NCI-H748 treated with DMSO at 0.1 percent for 48 hours (cell line): ENCODE data around the gene ISM1.
"Not testable (repeated sequence)": the region's sequence is repeated elsewhere in the genome, so short reads cannot be mapped to it uniquely, and the experiment has no call there.

Source experiments
- DNase-seq: peaks from one replicate; lab custom pipeline; 2025; lab: John Stamatoyannopoulos, UW

The ISM1 gene

DNA sequence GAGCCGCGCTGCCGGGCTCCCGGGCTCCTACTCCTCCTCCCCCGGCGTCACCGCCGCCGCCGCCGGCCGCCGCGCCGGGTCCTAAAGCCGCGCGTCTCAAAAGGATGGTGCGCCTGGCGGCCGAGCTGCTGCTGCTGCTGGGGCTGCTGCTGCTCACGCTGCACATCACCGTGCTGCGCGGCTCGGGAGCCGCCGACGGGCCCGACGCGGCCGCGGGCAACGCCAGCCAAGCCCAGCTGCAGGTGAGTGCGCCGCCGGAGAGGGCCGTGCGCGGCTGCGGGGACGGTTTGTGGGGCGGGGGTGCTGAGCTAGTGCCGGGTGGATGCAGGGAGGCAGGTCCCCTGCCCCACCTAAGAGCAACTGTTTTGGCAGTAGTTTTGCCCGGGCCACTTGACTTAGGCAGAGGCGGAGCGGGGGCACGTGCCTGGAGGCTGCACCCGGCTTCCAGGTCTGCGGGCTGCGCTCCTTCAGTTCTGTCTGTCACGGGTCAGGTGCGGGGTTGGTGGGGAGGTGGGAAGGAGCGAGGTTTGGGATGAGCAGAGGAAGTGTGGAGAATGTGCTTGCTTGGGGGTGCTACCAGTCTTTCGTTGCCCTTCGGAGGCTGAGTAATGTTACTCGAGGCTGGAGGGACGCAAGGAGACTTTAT lies 722 bp downstream of the ISM1 start:
- DNase-seq, result peak; percentile 71

DNA sequence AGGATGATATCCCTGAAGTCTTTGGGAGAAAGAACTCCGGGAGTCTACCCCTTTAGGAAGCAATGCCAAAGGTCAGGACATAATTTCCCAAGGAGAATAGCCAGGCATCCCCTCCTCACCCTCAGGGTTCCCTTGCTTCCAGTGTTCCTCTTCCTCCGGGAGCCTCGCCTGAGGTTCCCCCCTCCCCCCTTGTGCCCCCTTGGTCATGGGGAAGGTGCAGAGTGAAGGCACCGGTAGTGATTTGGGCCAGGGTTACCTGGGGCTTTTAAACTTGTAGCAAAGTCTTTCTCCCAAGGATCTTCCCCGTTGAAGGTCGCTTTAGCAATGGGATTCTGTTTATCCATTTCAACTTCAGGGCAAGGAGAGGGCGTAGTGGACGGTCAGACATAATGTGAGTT lies 1.2 kb downstream of the ISM1 start:
- no peak for DNase-seq

DNA sequence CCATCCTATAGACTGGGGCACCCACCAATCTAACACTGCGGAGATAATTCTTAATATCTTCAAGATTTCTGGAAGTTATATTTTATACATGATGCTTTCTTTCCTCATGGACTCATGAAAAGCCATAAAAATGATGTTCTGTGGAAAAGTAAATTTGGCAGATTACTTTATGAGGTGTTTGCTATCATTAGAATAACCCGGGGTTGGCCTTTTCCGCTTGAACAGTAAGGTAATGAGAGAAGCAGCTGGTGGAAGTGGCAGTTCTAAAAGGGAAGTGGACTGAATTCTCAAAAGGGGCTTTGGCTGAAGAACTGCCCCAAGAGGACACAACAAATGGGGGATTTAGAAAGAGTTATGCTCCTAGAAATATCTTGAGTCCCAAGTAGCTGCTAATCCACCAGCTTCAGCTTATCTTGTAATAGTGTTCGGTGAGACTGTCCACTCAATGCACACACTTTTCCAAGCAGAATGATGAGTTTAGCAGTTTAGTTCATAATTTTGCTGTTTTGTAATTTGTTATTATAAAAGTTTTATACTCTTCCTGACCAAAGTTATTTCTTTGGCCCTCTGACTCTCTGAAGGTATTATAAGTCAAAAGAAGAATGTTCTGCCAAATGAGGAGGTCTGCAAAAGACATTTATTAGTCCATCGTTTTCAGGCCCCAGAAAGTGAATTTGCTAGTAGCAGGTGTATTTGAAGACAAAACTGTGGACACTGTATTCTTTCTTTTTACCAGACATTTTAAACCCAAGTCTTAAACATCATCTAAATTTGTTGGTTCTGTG lies 2.9 kb downstream of the ISM1 start:
- no peak for DNase-seq

DNA sequence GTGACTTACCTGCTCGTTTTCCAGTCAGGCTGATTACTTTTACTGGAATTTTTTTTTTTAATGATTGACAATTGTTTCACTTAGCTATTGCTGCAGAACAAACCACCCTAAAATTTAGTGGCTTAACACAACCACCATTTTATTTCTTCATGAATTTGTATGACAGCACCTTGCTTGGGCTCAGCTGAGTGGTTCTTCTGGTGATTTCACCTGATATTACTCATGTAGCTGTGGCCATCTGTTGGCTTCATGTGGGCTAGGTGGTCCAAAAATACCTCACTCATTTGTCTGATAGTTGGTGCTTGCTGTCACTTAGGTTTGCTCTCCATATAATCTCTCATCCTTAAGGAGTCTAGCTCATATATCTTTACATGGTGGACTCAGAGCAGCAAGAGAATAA lies 5.3 kb downstream of the ISM1 start:
- DNase-seq, result no peak

DNA sequence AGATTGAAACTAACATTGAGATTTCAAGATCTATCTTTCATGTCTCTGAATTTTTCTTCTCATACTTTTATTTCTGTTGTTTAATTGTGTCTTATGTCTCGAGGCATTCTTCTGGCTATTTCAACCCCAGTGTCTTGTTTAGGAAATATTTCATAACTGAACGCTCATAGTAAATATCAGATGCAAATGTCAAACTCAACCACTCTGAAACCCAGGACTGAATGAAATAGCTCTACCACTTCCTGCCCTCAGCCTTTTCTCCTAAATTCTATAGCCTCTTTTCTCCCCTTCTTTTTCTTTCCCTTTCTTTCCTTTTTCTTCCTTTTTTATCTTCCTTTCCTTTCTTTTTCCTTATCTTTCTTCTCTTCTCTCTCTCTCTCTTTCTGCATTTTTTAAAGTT lies 7.7 kb downstream of the ISM1 start:
- DNase-seq, result no peak

DNA sequence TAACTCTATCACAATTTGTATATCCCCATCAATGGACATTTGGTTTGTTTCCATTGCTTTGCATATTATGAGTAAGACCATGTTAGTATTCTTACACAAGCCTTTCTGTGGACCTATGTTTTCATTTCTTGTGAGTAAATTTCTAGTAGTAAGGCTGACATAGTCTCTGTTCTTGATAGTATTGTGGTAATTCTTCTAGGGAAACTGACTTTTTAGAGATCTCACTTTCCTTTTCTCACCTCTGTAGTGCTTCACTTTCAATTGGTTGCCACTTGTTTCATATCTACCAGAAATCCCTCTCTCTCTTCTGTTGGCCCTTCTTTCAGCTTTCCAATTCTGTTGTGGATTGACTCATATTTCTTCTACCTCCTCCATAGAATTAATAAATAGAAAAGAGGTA lies 8.5 kb downstream of the ISM1 start:
- DNase-seq, result no peak

DNA sequence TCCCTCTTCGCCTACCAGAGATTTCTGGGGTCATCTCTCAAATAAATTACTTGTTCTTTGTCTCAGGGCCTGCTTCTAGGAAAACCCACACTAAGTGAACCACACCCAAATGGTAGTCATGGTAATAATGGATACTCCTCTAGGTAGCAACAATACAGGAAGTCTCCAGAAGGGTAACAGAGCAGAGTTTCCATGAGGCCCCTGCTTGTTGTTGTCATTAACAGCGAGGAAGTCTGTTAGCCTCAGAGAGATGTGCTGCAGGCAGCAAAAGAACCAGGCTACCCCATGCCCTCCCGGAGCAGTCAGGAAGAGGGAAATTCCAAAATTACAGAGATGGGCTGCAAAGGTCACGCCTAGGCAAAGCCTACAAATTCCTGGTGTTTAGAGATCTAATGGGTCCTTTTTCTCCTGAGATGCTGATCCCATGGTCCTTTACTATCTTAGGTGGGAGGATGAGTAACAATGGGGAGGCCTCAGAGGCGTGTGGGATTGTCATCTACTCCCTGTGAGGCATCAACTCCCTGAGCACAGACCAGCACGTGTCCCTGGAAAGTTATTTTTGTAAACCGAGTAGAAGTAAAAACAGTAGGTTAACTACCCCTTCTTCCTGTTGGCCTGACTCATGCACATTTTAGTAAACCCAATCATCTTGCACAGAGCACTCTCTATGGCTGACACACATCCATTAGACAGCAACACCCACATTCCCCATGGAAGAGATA lies 10.1 kb downstream of the ISM1 start:
- DNase-seq, result peak; percentile 98

DNA sequence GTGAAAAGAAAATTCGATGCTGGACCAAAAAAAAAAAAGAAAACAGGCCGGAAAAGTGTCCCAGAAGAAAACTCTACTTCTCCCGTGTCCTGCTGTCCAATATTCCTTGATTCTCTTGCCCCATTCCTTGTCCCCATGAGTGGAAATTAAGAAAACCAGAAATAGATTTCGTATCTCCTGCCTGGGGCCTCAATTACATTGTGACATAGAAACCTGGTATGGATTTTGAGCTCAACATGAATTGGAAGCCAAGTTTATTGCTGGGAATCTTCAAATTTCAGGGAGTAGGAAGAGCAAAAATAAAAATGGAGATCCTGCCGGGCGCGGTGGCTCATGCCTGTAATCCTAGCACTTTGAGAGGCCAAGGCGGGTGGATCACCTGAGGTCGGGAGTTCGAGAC lies 11.9 kb downstream of the ISM1 start:
- no peak for DNase-seq

DNA sequence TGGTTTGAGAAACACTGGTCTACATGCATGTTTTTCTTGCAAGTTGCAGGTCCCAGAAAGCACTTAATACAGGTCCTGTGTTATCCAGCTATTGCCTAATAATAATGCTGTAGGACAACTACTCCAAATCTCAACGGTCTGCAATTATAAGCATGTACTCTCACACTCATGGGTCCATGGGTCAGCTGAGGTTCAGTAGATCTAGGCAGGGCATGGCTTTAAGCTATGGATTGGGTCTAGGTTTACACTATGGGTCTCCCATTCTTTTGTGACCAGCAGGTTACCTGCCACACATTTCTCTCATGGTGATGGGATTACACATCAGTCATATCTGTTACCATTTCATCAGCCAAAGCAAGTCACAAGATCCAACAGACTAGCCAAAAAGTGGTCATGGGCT lies 13.9 kb downstream of the ISM1 start:
- no peak for DNase-seq

DNA sequence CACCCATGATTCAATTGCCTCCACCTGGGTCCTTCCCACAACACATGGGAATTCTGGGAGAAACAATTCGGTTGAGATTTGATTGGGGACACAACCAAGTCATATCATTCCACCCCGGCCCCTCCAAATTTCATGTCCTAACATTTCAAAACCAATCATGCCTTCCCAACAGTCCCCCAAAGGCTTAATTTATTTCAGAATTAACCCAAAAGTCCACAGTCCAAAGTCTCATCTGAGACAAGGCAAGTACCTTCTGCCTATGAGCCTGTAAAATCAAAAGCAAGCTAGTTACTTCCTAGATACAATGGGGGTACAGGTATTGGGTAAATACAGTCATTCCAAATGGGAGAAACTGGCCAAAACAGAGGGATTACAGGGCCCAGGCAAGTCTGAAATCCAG lies 15.3 kb downstream of the ISM1 start:
- not testable (repeated sequence) for DNase-seq

DNA sequence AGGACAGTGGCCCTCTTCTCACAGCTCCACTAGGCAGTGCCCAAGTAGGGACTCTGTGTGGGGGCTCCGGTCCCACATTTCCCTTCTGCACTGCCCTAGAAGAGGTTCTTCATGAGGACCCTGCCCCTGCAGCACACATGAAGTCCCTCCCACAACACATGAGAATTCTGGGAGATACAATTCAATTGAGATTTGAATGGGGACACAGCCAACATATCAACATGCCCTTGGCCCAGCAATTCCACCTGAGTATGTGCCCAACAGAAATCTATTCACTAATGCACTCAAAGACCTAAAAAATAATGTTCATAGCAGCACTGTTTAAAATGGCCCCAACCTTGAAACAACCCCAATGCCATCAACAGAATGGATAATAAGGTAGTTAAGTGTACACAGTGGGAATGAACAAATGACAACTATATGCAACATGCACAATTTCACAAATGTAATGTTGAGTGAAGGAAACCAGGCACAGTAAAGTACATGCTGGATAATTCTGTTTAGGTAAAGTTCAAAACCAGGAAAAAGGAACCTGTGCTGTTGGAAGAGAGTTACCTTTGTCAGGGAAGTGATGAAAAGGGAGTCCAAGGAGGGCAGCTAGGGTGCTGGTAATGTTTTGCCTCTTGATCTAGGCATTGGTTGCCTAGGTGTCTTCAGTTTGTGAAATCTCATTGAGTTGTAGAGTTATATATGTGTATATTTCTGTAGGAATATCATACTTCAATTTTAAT lies 16.1 kb downstream of the ISM1 start:
- no peak for DNase-seq

DNA sequence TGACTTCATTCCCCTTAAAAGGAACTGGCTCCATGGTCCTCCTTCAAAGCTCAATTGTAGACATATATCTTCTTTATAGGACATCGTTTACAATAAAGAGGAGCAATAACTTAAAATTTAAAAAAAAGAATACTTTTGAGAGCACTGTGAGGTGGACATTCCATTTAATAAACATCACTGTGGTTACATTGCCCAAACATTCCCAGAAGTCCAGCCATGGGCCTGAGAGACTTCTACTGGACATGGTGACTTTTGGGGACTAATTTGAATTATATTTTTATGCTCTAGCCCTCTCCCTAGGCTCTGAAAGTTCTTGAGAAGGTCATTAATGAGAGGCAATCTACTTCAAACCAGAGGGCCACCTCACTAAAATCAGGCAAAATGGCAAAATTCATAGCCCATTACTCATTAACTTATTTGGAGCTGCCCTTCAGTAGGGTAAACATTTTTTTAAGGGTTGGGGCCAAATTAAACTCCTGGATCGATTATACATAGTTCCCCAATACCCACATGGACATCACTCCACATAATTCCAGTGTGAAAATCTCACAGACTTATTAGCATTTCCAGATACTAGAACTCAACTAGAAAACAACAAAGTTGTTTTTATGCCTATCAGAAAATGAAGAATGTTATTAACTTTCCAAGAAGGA lies 17.1 kb downstream of the ISM1 start:
- DNase-seq, result no peak

DNA sequence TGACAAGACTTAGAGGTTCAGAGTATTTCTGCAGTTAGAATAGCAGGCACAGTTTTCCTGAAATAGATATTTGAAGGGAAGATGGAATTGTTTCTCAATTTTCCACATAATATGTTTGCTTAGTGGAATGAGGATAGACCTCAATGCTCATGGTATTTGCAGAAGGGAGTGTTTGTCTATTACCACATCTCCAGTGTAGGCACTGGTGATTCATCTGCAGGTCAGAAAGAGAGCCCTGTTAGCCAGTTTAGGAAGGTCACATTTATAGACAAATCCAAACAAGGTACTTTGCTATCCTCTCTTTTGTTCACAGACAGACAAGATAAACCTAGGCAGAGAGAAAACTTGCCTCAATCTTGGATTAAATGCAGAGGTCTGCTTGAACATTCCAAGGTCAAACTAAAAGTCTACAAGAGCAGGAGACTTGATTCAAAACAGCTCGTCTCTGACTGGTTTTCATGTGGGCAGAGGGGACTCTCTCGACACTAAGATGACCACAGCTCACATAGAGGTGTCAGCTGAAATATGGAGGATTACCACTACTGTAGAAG lies 22.8 kb downstream of the ISM1 start:
- DNase-seq, result no peak

DNA sequence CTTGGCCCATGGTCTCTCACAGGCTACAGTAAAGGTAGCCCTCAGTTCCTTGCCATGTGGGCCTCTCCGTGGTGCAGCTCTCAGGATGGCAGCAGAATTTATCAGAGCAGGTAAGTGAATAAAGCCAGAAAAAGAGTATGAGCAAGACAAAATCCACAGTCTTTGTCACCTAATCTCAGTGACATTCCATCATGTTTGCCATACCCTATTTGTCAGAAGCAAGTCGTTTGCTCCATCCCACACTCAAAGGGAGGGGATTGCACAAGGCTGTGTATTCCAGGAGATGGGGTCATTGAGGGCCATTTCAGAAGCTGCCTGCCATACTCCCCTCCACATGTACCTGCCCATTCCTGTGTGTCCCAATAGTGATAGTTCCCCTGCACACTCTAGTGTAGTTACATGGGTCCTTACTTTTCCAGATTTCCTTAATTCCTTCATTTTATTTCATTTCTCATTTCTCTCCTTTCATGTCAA lies 24.2 kb downstream of the ISM1 start:
- DNase-seq, result no peak

DNA sequence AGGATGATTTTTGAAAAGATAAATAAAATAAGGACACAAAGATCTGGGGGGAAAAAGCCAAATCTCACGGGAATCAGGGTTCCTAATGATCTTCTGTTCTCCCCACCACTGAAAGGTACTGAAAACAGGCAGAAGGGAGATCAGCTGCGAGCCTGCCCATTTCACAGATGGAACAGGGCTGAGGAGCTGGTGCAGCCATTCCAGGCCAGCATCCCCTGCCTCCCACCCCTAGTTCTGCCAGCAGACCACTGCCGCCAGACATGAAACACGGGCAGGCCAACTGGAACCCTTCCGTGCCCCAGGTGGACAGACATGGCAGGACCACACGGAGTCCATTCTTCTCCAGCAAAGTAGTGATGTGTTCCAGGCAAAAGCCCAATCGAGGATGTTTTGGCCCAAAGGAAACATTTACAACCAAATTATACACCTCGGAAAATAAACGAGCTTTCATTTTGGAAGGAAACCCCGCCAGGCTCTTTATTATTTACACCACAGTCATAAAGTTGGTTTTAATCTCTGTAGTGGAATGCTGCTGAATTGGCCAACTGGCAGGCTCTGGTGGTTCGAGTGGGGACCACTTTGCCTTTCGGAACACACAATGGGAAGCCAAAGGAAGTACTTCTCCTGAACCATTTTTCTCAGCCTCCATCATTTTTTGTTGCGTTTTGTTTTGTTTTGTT lies 28.2 kb downstream of the ISM1 start:
- DNase-seq, result no peak

DNA sequence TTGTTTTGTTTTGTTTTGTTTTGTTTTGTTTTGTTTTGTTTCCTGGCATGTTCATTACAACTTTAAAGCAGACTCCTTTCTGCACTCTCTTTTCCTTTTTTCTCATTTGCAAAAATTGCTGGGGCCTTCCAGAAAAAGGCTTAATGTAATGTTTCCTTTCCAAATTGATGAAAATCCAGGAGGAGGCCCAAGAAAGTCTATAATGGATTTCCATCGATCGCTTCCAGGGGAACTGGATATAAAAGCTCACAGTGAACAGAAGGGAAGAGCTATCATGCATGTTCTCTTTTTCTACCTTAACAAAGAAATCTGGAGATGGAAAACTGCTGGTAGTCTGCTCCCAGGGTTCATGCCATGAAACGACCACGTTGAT lies 28.7 kb downstream of the ISM1 start:
- DNase-seq, result no peak

DNA sequence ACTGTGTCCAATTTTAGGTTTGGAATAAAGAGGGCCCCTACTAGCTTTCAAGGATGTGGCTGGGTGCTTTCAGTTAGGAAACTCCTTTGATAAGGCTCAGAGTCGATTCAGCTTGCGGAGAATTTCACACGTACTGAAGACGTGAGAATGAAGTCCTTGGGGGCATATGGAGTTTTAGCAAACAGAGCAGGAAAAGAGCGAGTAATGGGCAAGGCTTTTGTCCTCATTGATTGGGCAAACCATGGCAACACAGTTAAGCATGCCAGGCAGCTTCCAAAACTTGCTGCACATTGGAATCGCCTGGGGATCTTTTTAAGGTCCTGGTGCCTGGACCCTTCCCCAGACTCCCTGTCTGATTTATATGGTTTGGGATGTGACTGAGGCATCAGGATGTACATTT lies 29.2 kb downstream of the ISM1 start:
- DNase-seq, result no peak

DNA sequence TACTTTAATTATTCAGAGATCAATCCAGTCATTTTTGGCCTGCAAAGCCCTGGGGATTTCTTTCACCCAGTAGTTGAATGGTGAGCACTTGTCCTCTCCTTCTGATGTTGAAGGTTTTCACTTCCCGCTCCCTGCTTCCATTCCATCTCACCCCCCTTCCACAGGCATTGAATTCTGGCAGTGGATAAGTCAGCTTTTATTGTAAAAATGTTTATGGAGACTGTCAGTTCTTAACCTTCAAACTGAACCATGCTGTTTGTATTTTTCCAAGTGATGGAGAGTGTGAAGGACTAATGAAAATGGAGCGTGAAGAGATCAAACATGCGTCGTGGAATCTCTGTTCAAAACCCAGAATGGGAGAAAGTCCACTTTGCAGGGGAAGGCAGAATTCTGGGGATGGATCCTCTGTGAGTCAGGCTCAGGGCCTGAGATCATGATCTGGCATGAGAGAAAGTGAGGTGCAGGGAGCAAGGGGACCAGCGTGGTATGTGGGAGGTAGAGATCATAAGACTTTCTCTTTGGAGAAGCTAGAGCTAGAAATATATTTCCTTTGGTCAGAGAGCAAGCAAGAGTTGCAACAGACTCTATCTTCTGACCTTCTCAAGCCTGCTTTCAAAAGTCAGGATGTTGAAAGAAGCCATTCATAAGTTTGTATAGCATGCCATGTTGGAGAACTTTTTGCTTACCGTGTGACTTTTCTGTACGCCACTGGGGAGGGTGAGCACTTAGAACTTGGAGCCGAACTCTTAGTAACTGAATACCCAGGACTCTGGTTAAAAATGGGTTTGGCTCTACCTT lies 30.2 kb downstream of the ISM1 start:
- DNase-seq, result no peak

DNA sequence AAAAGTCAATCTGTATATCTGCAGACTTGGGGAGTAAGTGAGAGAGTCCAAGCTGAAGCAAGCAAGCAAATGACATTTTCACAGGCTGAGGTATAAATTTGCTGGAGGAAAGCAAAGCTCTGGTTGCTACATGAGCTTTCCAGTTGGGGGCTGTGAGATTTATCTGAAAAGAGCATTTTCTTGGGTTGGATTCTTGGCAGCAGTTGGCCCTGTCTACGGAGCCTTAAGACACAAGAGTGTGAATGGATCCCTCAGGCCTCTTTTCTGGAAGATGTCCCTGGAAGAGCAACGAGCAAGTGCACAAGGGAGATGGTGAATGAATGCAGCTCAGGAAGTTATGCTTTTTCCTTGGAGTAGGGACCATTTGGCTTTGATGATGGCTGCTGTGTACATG lies 30.8 kb downstream of the ISM1 start:
- DNase-seq, result no peak

DNA sequence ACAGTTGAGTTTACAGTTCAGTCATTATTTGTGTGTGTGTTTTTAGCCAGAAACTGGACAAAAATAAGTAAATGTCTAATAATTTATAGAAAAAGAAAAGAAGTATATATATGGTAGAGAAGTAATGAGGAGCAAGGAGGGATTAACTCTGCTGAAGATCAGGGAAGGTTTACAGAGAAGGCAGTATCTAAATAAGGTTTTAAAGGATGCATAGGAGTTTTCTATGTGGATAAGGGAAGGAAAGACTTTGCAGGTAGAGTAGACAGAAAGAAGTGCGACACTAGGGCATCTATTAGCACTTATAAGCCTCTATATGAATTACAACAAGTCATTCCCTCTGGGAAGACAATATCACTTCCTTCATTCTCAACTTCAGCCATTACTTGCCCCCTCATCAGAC lies 34.3 kb downstream of the ISM1 start:
- no peak for DNase-seq
